NCI-H2227 treated with DMSO at 0.1 percent for 48 hours (cell line): ENCODE results near the gene NUP98.
"Not testable (repeated sequence)": the region's sequence is repeated elsewhere in the genome, so short reads cannot be mapped to it uniquely, and the experiment has no call there.

Experiments
- DNase-seq: peaks from one replicate; lab custom pipeline; 2025; lab: John Stamatoyannopoulos, UW

NUP98 gene

DNA sequence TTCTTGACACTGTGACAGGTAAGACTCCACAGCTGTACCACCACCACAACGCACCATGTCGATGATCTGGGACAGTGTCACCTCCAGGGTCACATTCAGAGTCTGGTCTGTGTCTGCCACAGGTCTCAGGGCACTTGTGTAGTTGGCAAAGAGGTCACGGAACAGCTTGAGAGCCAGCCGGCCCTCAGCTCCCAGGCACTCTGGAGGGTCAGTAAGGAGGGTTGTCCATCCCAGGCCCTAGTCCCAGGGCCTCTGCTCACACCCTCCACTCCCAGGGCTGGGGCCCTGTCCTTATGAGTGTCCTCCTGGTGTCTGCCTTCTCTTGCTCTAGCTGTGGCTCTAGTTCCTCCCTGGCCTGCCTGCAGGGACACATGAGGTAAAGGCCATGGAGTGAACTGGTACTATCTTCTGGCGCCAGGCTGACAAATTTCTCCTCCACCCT lies 127.6 kb downstream of the NUP98 start:
- DNase-seq = no peak

DNA sequence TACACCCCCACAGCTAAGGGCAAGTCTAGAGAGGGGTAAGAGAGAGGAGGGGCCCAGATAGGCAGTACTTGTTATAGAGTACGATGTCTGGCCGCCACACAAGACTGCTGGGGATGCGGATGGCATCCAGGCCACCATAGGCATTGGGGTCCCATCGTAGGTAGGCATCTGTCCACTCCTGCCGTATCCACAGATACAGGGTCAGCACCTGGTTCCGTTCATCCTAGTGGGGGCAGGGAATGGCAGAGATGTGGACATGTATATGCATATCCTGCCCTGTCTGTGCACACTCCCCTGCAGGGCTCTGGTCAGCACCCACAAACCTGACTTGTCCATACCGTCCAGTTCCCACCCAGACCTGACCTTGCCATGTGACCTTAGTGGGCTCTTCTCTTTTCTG lies 128.2 kb downstream of the NUP98 start:
- no peak for DNase-seq

DNA sequence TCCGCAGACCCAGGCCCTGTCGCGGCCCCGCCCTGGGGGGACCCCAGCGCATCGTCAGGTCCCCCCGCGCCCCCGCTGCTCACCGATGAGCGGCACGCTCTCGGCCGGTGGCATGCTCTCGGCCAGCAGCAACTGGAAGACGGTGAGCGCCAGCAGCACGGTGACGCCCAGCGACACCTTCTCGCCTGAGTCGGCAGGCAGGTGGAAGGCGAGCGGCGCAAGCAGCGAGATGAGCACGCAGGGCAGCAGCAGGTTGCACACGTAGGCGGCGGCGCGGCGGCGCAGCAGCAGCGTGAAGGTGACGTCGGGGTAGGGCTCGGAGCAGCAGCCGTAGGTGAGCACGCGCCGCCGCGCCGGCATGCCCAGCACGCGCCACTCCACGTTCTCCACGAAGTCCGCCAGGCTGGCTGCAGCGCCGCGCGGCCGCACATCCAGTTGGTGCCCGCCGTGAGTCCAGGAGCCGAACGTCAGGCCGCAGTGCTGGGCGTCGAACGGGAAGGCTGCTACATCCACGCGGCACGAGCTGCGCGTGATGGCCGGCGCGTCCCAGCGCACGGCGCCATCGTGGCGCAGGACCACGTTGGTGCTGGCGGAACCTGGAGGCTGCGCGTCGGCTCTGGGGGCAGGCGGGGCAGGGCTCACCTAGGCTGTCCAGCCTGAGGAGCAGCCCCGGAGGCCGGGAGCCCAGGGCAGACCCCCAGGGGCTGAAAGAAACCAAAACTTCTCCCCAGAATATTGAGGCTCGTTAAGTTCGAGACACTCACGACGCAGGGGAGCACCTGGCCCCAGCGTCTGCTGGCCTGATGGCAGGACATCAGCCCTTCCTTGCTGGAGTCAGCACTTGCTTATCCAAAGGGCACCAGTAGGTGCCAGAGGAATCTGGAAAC lies 130.0 kb downstream of the NUP98 start:
- DNase-seq = no peak

DNA sequence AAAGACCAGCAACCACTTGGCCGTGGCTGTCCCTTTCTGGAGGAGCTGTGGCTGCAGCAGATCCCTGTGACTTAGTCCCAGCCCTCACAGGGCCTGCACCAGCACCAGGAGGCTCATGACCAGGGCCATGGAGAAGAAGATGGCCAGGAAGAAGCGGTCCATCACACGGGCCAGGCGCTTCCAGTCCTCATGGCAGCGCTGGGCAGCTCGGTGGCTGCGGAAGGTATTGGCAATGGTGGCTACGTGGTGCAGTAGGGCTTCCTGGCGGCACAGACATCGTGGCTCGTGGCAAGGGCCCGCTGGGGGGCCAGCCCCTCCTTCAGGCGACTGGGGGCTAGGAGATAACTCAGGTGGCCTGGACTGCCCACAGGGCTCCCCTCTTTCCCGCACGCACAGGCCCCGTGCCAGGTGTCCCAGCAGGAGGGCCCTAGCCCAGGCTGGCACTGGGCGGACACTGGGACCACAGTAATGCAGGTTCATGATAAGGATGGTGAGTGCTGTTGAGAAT lies 131.3 kb downstream of the NUP98 start:
- no peak for DNase-seq

DNA sequence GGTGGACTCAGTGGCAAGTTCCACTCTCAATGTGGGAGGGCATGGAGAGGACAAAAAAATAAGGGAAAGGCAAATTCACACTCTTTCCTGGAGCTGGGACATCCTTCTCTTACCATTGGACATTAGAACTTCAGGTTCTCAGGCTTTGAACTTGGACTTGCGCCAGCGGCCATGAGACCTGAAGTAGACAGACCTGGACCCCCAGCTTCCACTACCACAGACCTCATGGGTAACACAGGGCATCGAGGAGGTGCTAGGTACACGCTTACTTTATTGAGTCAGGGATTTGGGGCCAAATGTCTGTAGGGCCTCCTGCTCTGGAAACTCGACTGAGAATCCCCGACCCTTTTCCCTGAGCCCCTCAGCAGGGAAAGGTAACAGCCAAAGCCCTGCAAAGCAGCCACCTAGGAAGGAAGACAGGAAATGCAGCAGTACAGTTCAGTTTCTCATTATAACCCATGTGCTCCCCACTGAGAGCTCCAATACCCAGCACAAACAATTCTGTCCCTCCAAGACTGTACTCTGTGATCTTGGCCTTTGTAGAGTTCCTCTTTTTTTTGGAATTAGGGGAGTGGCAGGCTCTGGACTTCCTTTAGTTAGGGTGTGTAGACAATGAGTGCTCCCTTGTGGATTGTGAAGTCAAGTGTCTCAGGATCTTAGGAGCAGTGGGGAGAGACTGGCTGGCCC lies 131.9 kb downstream of the NUP98 start:
- no peak for DNase-seq

DNA sequence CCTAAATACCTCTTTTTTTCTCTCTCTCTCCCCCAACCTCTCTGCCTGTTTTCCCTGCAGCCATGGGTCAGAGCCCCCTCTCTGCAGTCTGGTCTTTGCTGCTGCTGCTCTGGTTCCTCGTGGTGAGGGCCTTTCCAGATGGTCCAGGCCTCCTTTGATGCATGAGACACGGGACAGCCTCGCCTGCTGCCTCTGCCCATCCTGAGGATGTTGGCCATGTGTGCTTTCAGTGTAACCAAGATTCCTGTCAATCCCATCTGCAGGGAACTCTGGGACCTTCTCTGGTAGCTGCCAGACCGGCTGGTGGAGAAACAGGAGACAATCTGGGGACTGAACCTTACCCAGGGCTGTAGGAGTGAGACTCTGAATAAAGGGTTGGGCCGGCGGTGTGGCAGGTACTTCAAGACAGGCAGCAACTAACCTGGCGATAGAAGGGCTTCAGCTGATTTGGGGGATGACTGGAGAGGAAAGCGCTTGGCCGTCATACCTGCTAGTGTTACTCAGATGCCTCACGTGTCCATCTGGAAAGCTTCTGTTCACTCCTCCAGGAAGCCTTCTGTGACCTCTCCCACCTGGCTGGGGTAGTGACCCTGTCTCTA lies 133.2 kb downstream of the NUP98 start:
- DNase-seq = no peak

DNA sequence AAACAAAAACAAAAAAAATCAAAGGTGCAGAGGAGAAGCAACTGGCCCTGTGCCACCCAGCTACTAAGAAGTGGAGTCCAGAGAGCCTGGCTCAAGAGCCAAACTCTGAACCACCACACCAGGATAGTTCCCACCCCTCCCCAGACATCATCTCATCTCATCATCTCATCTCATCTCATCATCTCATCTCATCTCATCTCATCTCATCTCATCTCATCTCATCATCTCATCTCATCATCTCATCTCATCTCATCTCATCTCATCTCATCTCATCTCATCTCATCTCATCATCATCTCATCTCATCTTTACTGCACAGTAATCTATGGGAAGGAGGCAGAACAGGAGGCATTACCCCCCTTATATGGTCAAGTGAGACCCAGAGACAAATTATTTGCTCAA lies 134.5 kb downstream of the NUP98 start:
- no peak for DNase-seq

DNA sequence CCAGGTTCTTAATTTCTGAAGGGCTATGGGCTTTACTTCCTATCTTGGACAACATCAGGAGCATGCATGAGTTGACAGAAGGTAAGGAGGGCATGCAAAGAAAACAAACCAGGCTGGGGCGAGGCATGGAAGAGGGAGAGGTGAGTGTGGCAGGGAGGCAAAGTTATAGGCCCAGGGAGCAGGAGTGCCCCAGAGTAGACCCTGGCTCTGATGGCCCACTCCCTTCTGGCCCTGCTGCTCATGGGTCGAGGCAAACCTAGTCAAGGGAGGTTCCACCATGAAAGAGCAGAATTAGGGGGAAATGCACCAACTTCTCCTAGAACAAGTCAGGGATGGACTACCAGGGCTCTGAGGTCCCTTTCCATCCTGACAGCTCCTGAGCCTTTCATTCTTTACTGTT lies 136.4 kb downstream of the NUP98 start:
- DNase-seq = no peak

DNA sequence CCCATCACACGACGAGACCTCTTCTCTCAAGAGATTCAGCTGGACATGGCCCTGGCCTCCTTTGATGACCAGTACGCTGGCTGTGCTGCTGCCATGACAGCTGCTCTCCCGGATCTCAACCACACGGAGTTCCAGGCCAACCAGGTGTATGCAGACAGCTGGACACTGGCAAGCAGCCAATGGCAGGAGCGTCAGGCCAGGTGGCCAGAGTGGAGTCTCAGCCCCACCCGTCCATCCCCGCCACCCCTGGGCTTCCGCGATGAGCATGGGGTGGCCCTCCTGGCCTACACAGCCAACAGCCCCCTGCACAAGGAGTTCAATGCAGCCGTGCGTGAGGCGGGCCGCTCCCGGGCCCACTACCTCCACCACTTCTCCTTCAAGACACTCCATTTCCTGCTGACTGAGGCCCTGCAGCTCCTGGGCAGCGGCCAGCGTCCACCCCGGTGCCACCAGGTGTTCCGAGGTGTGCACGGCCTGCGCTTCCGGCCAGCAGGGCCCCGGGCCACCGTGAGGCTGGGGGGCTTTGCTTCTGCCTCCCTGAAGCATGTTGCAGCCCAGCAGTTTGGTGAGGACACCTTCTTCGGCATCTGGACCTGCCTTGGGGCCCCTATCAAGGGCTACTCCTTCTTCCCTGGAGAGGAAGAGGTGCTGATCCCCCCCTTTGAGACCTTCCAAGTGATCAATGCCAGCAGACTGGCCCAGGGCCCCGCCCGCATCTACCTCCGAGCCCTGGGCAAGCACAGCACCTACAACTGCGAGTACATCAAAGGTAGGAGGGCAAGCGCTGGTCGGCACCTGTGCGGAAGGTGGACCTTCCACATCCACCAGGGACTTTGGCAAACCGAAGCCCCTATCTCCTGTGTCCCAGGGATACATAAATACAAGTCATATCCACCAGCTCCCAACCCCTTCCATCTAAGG lies 137.5 kb downstream of the NUP98 start:
- DNase-seq = no peak

DNA sequence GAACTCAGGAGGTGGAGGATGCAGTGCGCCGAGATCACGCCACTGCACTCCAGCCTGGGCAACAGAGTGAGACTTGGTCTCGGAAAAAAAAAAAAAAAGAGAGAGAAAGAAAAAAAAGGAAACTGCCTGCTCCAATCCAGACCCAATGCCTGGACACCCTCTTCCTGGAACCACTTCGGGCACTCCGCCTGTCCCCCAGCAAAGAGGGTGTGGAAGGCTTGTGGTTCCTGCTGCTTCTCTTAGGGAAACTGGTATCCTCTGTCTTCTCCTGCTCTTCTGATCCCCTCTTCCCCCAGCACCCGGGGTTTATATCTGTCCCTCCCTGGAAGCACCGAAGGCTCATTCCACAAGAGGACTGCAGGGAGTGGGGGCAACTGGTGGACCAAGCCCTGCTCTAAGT lies 139.1 kb downstream of the NUP98 start:
- DNase-seq = no peak

DNA sequence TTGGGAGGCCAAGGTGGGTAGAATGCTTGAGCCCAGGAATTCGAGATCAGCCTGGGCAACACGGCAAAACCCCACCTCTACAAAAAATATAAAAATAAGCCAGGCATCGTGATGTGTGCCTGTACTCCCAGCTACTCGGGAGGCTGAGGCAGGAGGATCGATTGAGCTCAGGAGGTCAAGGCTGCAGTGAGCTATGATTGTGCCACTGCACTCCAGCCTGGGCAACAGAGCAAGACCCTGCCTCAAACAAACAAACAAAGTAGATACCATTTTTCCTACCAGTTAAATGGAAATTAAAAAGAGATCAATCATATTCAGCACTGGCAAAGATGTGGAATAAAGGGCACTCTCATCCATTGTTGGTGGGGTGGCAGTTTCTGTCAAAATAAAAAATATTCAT lies 140.0 kb downstream of the NUP98 start:
- DNase-seq = not testable (repeated sequence)

DNA sequence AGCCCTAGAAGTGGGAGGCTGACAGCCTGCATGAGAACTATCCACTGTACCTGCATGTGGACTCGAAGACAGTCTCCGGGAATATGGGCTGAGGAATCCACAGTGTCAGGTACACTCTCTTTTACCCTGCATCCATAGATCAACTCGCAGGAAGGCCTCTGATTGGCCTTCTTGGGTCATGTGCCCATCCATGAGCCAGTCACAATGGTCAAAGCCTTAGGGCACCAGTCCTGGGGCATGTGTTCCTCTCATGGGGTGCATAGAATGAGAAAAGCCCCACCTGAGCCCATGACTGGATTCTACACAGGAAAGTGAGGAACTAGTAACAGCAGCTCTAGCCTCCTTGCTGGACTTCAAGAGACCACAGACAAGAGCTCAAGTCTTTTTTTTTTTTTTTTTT lies 141.8 kb downstream of the NUP98 start:
- DNase-seq = no peak

DNA sequence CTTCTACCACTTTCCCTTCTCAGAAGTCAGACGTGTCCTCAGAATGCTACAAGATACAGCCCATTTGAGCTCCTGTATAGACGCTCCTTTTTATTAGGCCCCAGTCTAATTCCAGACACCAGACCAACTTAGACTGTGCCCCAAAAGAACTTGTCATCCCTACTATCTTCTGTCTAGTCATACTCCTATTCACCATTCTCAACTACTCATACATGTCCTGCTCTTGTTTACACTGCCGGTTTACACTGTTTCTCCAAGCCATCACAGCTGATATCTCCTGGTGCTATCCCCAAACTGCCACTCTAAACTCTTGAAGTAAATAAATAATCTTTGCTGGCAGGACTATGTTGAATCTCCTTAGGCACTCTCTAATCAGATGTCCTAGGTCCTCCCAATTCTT lies 144.8 kb downstream of the NUP98 start:
- DNase-seq = not testable (repeated sequence)

DNA sequence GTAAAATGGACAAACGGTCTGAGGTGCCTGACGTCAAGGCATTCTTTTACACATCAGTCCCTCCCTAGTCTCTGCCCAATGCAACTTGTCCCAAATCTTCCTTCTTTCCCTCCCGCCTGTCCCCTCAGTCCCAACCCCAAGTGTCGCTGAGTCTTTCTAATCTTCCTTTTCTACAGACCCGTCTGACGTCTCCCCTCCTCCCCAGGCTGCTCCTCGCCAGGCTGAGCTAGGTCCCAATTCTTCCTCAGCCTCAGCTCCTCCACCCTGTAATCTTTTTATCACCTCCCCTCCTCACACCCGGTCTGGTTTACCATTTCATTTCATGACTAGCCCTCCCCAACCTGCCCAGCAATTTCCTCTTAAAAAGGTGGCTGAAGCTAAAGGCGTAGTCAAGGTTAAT lies 148.0 kb downstream of the NUP98 start:
- DNase-seq = not testable (repeated sequence)

DNA sequence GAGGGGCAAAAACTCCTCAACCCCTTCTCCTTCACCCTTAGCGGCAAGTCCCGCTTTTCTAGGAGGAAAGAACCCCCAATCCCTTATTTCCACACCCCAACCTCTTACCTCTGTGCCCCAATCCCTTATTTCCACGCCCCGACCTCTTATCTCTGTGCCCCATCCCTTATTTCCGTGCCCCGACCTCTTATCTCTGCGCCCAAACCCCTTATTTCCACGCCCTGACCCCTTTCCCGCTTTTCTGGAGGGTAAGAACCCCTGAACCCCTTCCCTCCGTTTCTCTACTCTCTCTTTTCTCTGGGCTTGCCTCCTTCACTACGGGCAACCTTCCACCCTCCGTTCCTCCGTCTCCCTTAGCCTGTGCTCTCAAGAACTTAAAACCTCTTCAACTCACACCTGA lies 148.5 kb downstream of the NUP98 start:
- DNase-seq = not testable (repeated sequence)

DNA sequence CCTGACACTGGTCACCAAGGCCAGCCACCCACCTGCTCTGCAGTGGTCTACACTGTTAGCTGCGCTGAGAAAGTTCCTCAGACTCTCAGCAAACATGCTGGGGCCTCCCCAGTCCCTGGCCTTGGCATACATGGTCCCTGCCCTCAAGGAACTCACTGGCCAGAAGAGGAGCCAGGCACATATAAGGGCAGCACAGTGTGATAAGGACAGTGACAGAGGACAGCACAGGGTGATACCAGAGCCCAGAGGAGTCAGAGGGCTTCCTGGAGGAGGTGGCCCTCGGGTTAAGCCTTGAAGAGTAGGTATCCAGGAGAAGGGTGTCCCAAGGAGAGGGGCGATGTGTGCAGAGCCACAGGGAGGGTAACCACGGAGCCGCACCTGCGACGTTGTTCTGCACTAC lies 151.8 kb downstream of the NUP98 start:
- DNase-seq = no peak

DNA sequence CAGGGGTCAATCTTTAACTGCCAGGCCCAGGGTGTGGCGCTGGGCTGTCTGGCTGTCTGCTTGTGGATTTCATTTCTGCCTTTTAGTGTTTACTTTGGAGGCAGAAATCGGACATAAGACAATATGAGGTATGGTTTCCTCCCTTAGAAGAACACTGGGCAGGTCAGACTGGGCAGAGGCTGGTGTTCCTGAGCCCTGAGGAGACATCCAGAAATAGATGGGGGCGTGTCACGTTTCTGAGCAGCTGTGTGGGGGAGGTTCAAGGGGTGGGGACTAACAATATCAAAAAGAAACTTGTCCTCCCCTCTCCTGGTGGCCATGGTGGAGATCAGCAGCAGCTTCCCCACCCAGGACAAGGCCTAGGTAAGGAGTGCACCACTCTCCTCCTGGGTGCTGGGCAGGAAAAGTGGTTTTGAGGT lies 152.5 kb downstream of the NUP98 start, which contains the start of gene ART1:
Gene ART1, plus strand, starts transcription at position 312 of the 419 bp plus-strand sequence. CDS start 14,086 bp downstream, outside the sequence.
- DNase-seq = no peak

DNA sequence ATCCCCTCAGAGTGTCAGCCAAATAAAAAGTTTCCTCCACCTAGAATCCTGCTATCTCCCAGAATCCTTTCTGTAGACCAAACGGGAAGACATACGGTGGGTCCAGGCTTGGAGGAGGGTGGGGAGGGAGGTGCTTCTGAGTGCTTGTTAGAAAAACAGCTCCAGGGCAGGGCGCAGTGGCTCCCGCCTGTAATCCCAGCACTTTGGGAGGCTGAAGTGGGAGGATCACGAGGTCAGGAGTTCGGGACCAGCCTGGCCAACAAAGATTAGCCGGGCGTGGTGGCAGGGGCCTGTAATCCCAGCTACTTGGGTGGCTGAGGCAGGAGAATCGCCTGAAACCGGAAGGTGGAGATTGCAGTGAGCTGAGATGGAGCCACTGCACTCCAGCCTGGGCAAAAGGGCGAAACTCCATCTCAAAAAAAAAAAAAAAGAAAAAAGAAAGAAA lies 154.2 kb downstream of the NUP98 start:
- not testable (repeated sequence) for DNase-seq

DNA sequence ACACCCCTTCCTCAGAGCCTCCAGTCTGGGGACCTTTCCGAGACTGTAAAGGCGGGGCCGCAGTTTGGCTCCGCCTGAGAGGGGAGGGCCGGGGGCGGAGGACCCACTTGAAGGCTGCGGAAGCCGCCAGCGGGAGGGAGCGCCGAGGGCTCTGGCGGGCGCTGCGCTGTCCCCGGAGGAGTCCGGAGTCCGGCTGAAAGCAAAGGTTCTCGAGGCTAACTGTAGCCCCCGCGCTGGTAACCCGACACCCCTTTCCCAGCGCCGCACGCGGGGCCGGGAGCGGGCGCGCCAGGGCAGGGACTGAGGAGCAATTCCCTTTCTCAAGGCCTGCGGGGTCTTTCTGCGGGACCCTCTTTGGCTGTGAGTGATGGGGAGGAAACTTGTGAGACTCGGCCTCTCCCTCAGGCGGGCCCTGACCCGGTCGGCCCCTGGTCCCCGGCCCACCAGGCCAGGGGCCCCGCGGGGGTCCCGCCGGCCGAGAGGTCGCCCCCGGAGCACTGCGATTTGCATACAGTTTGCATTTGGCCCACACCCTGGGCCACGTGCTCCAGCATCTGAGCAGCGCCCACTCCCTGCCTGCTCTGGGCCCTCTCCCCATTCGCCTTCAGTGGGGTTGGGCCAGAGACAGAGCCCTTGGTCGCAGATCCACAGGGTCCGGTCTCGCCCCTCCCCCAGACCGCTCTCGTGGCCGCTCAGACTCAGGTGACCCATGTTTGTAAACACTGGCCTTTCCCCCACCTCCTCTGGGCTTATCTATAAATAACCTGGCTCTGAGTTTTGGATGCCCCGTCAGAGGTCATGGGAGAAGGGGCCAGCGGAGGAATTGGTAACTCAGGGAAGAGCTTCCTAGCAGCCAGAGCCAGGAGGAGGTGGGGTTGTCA lies 155.0 kb downstream of the NUP98 start:
- DNase-seq = peak; percentile 56

DNA sequence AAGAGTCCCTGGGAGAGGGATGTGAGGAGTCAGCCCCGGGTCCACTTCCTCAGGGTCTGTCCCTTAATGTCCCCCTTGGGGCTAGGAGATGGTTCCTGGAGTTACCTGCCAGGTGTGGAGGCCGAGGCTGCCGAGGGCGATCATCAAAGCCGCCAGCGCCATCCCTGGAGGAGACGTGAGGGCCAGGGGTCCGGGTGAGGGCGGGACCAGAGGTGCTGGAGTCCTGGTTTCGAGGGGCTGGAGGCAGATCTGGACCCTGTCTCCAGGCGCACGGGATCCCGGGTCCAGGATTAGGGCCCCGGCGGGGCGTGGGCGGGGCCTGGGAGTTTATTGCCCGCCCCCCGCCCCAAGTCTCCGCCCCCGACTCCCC lies 155.7 kb downstream of the NUP98 start, which contains the start of gene ART5:
Gene ART5, minus strand, starts transcription at position 292 of the 370 bp plus-strand sequence. Its CDS starts 130 bp downstream, at position 162.
- DNase-seq = no peak
